Large intestine (tissue), 3 donors: ENCODE data around the gene CUL5. TPM values are rescaled to one million over a fixed set of nuclear protein-coding genes. Genes with fewer than 3 reads are reported as not detected.
"Not testable (repeated sequence)": the region's sequence is repeated elsewhere in the genome, so short reads cannot be mapped to it uniquely, and the experiment has no call there.

Experiments
- DNase-seq, 2 donors: peaks; one replicate each; pipeline versions ENCODE4 v3.0.0 to v3.0.0-alpha.2; 2013
- H3K27ac ChIP-seq: one replicate; pipeline ENCODE4 v1.5.1; 2013; ENCODE audit warnings: low read length
- H3K27me3 ChIP-seq: 2 replicates; pipeline ENCODE4 v1.6.1; 2013; ENCODE audit warnings: low read length; ENCODE audit not compliant: control insufficient read depth, insufficient read depth
- H3K36me3 ChIP-seq: 2 replicates; pipeline ENCODE4 v1.6.1; 2013; ENCODE audit warnings: low read length; ENCODE audit not compliant: control insufficient read depth, insufficient read depth
- H3K4me1 ChIP-seq: one replicate; pipeline ENCODE4 v1.6.1; 2013; ENCODE audit warnings: low read length; ENCODE audit not compliant: control insufficient read depth, insufficient read depth
- H3K4me3 ChIP-seq: one replicate; pipeline ENCODE4 v1.5.1; 2013; ENCODE audit warnings: low read length
- H3K9me3 ChIP-seq: one replicate; pipeline ENCODE4 v1.6.1; 2013; ENCODE audit warnings: mild to moderate bottlenecking, low read depth, low read length, moderate library complexity; ENCODE audit not compliant: control insufficient read depth
- WGBS: methylation state at CpG from one replicate; pipeline ENCODE4 v1.1.5; 2013; ENCODE audit warnings: low lambda C conversion rate; ENCODE audit not compliant: insufficient coverage; 5-methylcytosine and 5-hydroxymethylcytosine counted together
- polyA plus RNA-seq: library from polyadenylated mRNA; unstranded; fragments of 120-200 nt; gene quantifications from one replicate; pipeline ENCODE4 v1.2.1, GENCODE V29; 2013

The CUL5 gene
- polyA plus RNA-seq, 1 donor, result 25.8 TPM

DNA sequence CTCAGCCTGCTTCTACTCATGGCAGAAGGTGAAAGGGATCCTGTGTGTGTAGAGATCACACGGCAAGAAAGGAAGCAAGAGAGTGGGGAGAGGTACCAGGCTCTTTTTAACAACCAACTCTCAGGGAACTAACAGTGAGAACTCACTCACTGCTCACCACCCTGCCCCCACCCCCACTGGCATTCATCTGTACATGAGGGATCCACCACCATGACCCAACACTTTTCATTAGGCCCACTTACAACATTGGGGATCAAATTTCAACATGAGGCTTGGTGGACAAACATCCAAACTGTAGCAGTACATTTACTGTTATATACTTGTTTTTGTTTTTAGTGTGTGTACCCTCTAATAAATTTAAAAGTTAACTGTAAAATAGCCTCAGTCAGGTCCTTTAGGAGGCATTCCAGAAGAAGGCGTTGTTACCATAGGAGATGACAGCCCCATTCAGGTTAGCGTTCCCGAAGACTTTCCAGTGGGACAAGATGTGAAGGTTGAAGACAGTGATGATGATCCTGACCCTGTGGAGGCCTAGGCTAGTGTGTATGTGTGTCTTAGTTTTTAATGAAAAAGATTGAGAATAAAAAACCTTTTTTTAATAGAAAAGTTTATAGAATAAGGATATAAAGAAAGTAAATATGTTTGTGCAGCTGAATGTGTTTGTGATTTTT, 11.3 kb downstream of the CUL5 start:
- no peaks in the 10 kb centered on the region for H3K4me1 ChIP-seq
- DNase-seq, result no peak
- no peaks in the 10 kb centered on the region for H3K27me3 ChIP-seq
- no peaks in the 10 kb centered on the region for H3K36me3 ChIP-seq
- no CpG with 5 or more reads among the region's 4 CpGs for WGBS
- no peak overlapping the region for H3K27ac ChIP-seq
- H3K9me3 ChIP-seq, result no peaks in the 10 kb centered on the region
- H3K4me3 ChIP-seq, result no peak overlapping the region

DNA sequence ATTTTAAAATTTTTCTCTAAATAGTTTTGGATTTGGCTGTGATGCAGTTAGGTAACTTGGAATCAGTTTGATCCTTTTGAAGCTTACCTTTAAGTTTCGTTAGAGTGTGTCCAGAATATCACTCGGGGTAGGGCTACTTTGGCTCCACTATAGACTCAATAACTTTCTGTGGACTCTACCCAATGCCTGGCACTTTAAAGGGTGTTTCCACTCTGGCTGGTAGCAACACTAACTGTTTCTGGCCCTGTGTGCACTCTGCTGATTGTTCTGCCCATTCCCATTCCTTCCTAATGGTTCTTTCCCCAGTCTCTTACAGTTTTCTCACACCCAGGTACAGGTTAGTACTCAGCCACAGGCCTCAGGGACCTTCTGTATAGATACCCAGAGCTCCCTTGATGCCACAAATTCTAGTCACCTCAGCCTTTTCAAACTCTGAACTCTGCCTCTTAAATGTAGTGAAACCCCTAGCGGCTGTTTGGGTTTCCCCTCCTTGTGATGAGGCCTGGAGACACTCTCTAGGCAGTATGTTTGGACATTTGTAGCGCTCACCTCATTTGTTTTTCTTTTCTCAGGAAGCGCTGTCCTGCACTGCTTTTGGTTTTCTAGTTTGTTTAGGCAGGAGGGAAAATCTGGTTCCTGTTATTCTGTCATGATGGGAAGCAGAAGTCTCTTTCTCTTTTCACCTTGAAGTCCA, 16.8 kb downstream of the CUL5 start:
- no peaks in the 10 kb centered on the region for H3K9me3 ChIP-seq
- H3K27ac ChIP-seq, result peak overlapping the region; percentile 31
- no peaks in the 10 kb centered on the region for H3K4me1 ChIP-seq
- 75% methylated on average over 2 of the region's 5 CpGs for WGBS
- no peaks in the 10 kb centered on the region for H3K27me3 ChIP-seq
- peak in 1 of 2 donors; percentile 12 for DNase-seq
- H3K4me3 ChIP-seq, result no peak overlapping the region
- peaks cover 3% of the 10 kb centered on the region for H3K36me3 ChIP-seq

DNA sequence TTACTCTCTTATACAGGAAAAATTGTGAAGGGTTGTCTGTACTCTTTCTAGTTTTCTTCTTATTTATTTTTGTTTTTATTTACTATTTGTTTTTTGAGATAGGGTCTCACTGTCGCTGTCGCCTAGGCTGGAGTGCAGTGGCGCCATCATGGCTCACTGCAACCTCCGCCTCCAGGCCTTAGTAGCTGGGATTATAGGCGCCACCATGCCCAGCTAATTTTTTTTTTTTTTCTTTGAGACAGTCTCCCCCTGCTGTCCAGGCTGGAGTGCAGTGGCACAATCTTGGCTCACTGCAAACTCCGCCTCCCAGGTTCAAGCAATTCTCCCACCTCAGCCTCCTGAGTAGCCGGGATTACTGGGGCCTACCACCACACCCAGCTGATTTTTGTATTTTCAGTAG, 18.4 kb downstream of the CUL5 start:
- DNase-seq, result no peak
- Histone ChIP-seq H3K4me1 (no peaks in the 10 kb centered on the region), H3K4me3 (no peak overlapping the region), H3K27me3 (no peaks in the 10 kb centered on the region), H3K9me3 (no peaks in the 10 kb centered on the region), H3K27ac (no peak overlapping the region), H3K36me3 (peaks cover 3% of the 10 kb centered on the region)
- WGBS, result no CpG with 5 or more reads among the region's 7 CpGs

DNA sequence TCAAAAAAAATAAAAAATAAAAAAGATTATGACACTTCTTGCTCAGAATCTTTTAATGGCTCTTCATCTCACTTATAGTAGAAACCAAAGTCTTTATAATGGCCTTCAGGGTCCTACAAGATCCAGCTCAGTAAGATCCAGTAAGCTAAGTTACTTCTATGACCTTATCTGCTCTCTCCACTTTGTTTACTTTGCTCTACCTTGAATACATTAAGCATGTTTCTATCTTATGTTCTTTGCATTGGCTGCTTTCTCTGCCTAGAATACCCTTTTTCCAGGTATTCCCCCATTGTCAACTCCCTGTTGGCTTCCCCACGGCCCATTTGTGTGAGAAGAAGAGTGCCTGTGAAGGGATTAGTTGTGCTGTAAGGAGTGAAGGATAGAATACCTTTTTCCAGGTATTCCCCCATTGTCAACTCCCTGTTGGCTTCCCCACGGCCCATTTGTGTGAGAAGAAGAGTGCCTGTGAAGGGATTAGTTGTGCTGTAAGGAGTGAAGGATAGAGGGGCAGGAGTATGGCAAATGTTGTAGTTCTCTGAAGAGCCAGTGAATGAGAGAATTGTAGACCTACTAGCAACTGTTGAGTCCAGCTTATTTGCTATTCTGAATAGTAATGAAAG, 20.2 kb downstream of the CUL5 start:
- not testable (repeated sequence) for H3K4me3 ChIP-seq, H3K36me3 ChIP-seq, H3K9me3 ChIP-seq, H3K4me1 ChIP-seq, H3K27ac ChIP-seq, H3K27me3 ChIP-seq, DNase-seq
- no CpG with 5 or more reads among the region's 2 CpGs for WGBS

DNA sequence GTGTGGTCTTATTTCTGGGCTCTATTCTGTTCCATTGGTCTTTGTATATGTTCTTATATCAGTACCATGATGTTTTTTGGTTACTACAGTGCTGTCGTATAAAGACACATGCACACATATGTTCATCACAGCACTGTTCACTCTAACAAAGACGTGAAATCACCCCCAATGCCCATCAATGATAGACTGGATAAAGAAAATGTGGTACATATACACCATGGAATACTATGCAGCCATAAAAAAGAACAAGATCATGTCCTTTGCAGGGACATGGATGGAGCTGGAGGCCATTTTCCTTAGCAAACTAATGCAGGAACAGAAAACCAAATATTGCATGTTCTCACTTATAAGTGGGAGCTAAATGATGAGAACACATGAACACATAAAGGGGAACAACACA, 22.9 kb downstream of the CUL5 start:
- not testable (repeated sequence) for H3K4me3 ChIP-seq, H3K27me3 ChIP-seq, H3K9me3 ChIP-seq, H3K4me1 ChIP-seq, DNase-seq, H3K27ac ChIP-seq
- peaks cover 23% of the 10 kb centered on the region for H3K36me3 ChIP-seq
- WGBS, result no CpG with 5 or more reads among the region's 2 CpGs

DNA sequence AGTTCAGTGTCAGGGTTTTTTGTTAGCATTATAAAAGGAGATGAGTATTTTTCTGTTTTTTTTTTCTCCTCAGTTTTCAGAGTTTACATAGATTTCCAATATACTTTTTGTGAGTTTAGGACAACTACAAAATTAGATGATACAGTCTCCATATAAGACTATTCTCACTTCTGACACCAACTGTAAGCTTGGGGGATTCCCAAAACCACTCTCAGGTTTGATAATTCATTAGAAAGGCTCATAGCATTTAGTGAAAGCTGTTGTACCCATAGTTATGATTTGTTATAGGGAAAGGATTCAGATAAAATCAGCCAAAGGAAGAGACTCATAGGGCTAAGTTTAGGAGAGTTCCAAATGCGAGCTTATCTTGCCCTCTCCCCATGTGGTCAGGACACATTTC, 24.1 kb downstream of the CUL5 start:
- Histone ChIP-seq H3K4me1 (no peaks in the 10 kb centered on the region), H3K27me3 (no peaks in the 10 kb centered on the region), H3K27ac (no peak overlapping the region), H3K4me3 (no peak overlapping the region), H3K36me3 (peaks cover 33% of the 10 kb centered on the region), H3K9me3 (no peaks in the 10 kb centered on the region)
- DNase-seq, result no peak
- WGBS, result no CpG with 5 or more reads among the region's 1 CpG

DNA sequence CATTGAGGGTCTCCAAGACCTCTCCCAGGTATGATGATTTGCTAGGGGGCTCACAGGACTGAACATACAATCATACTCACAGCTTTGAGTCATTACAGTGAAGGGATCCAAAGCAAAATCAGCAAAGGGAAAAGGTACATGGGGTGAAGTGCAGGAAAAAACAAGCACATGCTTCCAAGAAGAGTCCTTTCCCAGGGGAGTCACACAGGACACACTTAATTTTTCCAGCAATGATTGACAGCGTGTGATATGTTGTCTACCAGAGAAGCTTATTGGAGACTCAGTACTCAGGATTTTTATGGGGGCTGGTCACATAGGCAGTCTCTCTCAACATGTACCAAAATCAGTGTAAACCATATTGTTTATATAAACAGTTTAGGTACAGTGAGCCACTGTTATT, 25.3 kb downstream of the CUL5 start:
- Histone ChIP-seq H3K9me3 (no peaks in the 10 kb centered on the region), H3K27me3 (no peaks in the 10 kb centered on the region), H3K4me1 (no peaks in the 10 kb centered on the region), H3K36me3 (peaks cover 33% of the 10 kb centered on the region), H3K27ac (no peak overlapping the region), H3K4me3 (no peak overlapping the region)
- WGBS, result no CpG with 5 or more reads among the region's 1 CpG
- no peak for DNase-seq

DNA sequence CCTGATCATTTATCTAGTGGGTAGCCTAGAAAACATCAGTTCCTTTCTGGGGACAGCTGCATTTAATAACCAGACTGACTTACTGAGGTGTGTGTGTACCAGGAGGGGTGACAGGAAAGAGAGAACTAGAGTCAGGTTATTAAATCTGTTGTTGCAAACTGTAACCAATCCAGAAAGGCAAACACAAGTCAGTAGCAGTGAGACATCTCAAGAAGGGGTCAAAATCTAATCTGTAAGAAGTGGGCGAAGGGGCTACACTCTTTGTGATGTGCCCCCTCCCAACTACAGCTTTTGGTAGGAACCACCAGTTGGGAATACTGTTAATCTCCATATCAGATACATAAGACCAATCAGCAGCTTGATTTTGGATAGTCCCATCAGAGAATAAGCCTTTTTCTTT, 26.3 kb downstream of the CUL5 start:
- Histone ChIP-seq H3K4me3 (no peak overlapping the region), H3K4me1 (no peaks in the 10 kb centered on the region), H3K9me3 (no peaks in the 10 kb centered on the region), H3K27ac (no peak overlapping the region), H3K36me3 (peaks cover 38% of the 10 kb centered on the region), H3K27me3 (no peaks in the 10 kb centered on the region)
- no CpG with 5 or more reads among the region's 1 CpG for WGBS
- DNase-seq, result no peak

DNA sequence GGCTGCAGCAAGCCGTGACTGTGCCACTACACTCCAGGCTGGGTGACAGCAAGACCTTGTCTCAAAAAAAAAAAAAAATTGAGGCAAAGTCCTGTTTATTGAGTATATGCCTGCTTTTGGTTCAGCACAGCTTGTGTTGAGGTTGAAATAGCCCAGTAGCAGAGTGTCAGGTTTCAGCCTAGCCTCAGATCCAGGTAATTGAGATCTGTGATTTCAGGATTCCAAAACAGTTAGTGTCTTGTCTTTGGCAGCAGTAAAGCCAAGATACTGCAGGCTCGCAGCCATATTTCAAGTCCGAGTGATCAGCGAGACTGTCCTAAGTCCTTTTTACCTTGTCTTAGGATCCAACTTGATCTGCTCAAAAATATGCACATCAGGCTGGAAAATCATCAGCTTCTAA, 27.0 kb downstream of the CUL5 start:
- Histone ChIP-seq H3K27ac (no peak overlapping the region), H3K4me3 (no peak overlapping the region), H3K27me3 (no peaks in the 10 kb centered on the region), H3K36me3 (peaks cover 40% of the 10 kb centered on the region), H3K9me3 (no peaks in the 10 kb centered on the region), H3K4me1 (no peaks in the 10 kb centered on the region)
- WGBS, result no CpG with 5 or more reads among the region's 4 CpGs
- no peak for DNase-seq

DNA sequence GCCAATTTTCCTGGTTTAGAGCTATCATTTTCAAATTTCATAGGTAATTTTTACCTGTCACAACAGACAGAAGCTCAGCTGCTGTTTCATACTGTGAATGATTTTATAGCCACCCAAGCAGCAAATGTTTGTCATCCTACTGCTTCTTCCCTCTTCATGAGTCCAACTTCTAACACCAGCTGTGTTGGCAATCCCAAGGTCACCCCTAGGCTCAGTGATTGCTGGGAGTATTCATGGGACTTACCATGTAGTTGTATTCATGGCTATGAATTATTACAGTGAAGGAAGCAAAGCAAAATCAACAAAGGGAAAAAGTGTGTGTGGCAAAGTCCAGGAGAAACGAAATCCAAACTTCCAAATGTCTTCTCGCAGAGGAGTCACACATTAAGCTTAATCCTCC, 28.5 kb downstream of the CUL5 start:
- Histone ChIP-seq H3K36me3 (peaks cover 44% of the 10 kb centered on the region), H3K27me3 (no peaks in the 10 kb centered on the region), H3K4me3 (no peak overlapping the region), H3K4me1 (no peaks in the 10 kb centered on the region), H3K9me3 (no peaks in the 10 kb centered on the region), H3K27ac (no peak overlapping the region)
- 100% methylated on average over 2 of the region's 2 CpGs for WGBS
- DNase-seq, result no peak
